B cell (primary cell): ENCODE results near the gene DHRS4.
A peak's percentile ranks its signal among the peaks of the same experiment; 100 is the strongest.

ENCODE experiments used
- EZH2 ChIP-seq: IDR thresholded peaks from 2 replicates; pipeline ENCODE4 v1.6.1; 2012; ENCODE audit warnings: borderline replicate concordance, low read depth, mild to moderate bottlenecking, moderate library complexity, low read length; ENCODE audit not compliant: insufficient read depth, poor library complexity, severe bottlenecking
- TF ChIP-seq, protein P1 (sequence below): fragments of 200-600 bp; IDR thresholded peaks from one replicate; pipeline ENCODE4 v1.8.0; 2022; ENCODE audit warnings: antibody characterized with exemption, mild to moderate bottlenecking

DNA sequence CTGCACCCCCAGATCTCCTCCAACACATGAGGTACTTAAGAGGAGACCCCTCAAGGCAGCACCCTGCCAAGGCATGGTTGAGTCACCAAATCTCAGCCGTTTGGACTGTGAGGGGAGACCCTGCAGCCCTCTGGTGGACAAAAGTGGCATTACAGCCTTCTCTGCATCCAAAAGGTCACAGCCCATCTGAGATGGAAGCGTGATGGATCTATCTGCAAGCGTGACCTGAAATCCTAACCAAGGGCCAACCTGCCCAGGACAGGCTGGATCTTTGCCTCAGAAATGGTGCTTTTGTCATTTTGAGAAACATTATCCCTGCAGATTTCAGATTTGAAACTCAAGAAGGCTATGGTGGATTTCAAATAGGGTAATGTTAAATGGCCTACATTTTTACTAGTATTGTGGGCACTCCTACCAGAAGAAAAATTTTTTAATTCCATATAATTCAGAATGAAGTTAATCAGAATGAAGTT lies 23.7 kb upstream of the DHRS4 start:
- TF ChIP-seq, protein P1, sequence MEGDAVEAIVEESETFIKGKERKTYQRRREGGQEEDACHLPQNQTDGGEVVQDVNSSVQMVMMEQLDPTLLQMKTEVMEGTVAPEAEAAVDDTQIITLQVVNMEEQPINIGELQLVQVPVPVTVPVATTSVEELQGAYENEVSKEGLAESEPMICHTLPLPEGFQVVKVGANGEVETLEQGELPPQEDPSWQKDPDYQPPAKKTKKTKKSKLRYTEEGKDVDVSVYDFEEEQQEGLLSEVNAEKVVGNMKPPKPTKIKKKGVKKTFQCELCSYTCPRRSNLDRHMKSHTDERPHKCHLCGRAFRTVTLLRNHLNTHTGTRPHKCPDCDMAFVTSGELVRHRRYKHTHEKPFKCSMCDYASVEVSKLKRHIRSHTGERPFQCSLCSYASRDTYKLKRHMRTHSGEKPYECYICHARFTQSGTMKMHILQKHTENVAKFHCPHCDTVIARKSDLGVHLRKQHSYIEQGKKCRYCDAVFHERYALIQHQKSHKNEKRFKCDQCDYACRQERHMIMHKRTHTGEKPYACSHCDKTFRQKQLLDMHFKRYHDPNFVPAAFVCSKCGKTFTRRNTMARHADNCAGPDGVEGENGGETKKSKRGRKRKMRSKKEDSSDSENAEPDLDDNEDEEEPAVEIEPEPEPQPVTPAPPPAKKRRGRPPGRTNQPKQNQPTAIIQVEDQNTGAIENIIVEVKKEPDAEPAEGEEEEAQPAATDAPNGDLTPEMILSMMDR: peak; percentile 96
- no peak for TF ChIP-seq EZH2
